H9 (cell line): ENCODE results near the gene GPR141. TPM values are rescaled to one million over a fixed set of nuclear protein-coding genes. Genes with fewer than 3 reads are reported as not detected.

ENCODE experiments used
- DNase-seq: peaks from one replicate; pipeline ENCODE4 v3.0.0-alpha.2; 2017
- H2AFZ ChIP-seq: one replicate; pipeline ENCODE4 v1.6.1; 2013; ENCODE audit warnings: mild to moderate bottlenecking, low read length, control low read depth, moderate library complexity
- H2AK5ac ChIP-seq: 2 replicates; pipeline ENCODE4 v1.6.1; 2013; ENCODE audit warnings: low read length, control low read depth, mixed read lengths; ENCODE audit not compliant: insufficient read length
- H2BK120ac ChIP-seq: one replicate; pipeline ENCODE4 v1.6.1; 2013; ENCODE audit warnings: low read depth, mild to moderate bottlenecking, low read length, control low read depth, inconsistent platforms; ENCODE audit not compliant: poor library complexity, severe bottlenecking
- H2BK12ac ChIP-seq: 2 replicates; pipeline ENCODE4 v1.6.1; 2013; ENCODE audit warnings: low read length, control low read depth, mixed read lengths, low read depth; ENCODE audit not compliant: insufficient read length
- H2BK15ac ChIP-seq: 2 replicates; pipeline ENCODE4 v1.6.1; 2013; ENCODE audit warnings: low read depth, low read length, control low read depth
- H2BK20ac ChIP-seq: one replicate; pipeline ENCODE4 v1.6.1; 2013; ENCODE audit warnings: low read depth, mild to moderate bottlenecking, low read length, control low read depth, inconsistent platforms; ENCODE audit not compliant: poor library complexity, severe bottlenecking
- H2BK5ac ChIP-seq: 2 replicates; pipeline ENCODE4 v1.6.1; 2013; ENCODE audit warnings: low read length, control low read depth, mixed read lengths; ENCODE audit not compliant: insufficient read length
- H3K14ac ChIP-seq: 2 replicates; pipeline ENCODE4 v1.6.1; 2013; ENCODE audit warnings: low read length, control low read depth; ENCODE audit not compliant: insufficient read depth
- H3K18ac ChIP-seq: 2 replicates; pipeline ENCODE4 v1.6.1; 2013; ENCODE audit warnings: low read depth, mild to moderate bottlenecking, mixed read lengths, low read length, control low read depth; ENCODE audit not compliant: insufficient read length
- H3K23ac ChIP-seq: 2 replicates; pipeline ENCODE4 v1.6.1; 2013; ENCODE audit warnings: low read length, control low read depth, mixed read lengths, low read depth; ENCODE audit not compliant: insufficient read length
- H3K23me2 ChIP-seq: 2 replicates; pipeline ENCODE4 v1.6.1; 2013; ENCODE audit warnings: low read depth, mild to moderate bottlenecking, mixed read lengths, low read length, control low read depth; ENCODE audit not compliant: insufficient read length, poor library complexity, severe bottlenecking
- H3K27ac ChIP-seq: 2 replicates; pipeline ENCODE4 v1.5.1; 2013; ENCODE audit warnings: low read length, control low read depth, mixed read lengths, low read depth; ENCODE audit not compliant: insufficient read length
- H3K27me3 ChIP-seq: 2 replicates; pipeline ENCODE4 v1.6.1; 2013; ENCODE audit warnings: low read length, control low read depth, inconsistent platforms; ENCODE audit not compliant: insufficient read depth
- H3K4ac ChIP-seq: 2 replicates; pipeline ENCODE4 v1.6.1; 2013; ENCODE audit warnings: low read depth, mild to moderate bottlenecking, control low read depth, inconsistent platforms, low read length, moderate library complexity
- H3K4me1 ChIP-seq: 2 replicates; pipeline ENCODE4 v1.6.1; 2013; ENCODE audit warnings: low read length, control low read depth, inconsistent platforms; ENCODE audit not compliant: insufficient read depth
- H3K4me2 ChIP-seq: 2 replicates; pipeline ENCODE4 v1.6.1; 2013; ENCODE audit warnings: low read length, control low read depth, mixed read lengths; ENCODE audit not compliant: insufficient read length, insufficient read depth
- H3K56ac ChIP-seq: 2 replicates; pipeline ENCODE4 v1.6.1; 2013; ENCODE audit warnings: low read depth, mild to moderate bottlenecking, mixed read lengths, low read length, control low read depth; ENCODE audit not compliant: insufficient read length
- H3K79me1 ChIP-seq: 2 replicates; pipeline ENCODE4 v1.6.1; 2013; ENCODE audit warnings: low read depth, mild to moderate bottlenecking, moderate library complexity, low read length, control low read depth, inconsistent platforms; ENCODE audit not compliant: insufficient read depth, poor library complexity, severe bottlenecking
- H3K79me2 ChIP-seq: 2 replicates; pipeline ENCODE4 v1.6.1; 2013; ENCODE audit warnings: low read length, control low read depth, inconsistent platforms; ENCODE audit not compliant: insufficient read depth
- H3K9ac ChIP-seq: 2 replicates; pipeline ENCODE4 v1.6.1; 2013; ENCODE audit warnings: low read length, control low read depth, mixed read lengths; ENCODE audit not compliant: insufficient read length; ENCODE audit errors: extremely low read depth
- H3K9me3 ChIP-seq: one replicate; pipeline ENCODE4 v1.6.1; 2013; ENCODE audit warnings: low read depth, low read length, inconsistent platforms; ENCODE audit not compliant: control insufficient read depth
- H3T11ph ChIP-seq: one replicate; pipeline ENCODE4 v1.6.1; 2013; ENCODE audit warnings: mild to moderate bottlenecking, low read length, control low read depth, inconsistent platforms
- H4K20me1 ChIP-seq: one replicate; pipeline ENCODE4 v1.6.1; 2013; ENCODE audit not compliant: control insufficient read depth, insufficient read length, insufficient read depth
- H4K5ac ChIP-seq: 2 replicates; pipeline ENCODE4 v1.6.1; 2013; ENCODE audit warnings: low read depth, mild to moderate bottlenecking, mixed read lengths, low read length, control low read depth; ENCODE audit not compliant: insufficient read length
- H4K8ac ChIP-seq: replicated peaks from 2 replicates; pipeline ENCODE4 v1.6.1; 2013; ENCODE audit warnings: low read length, control low read depth, mixed read lengths, low read depth; ENCODE audit not compliant: insufficient read length
- H4K91ac ChIP-seq: 2 replicates; pipeline ENCODE4 v1.6.1; 2013; ENCODE audit warnings: low read depth, mild to moderate bottlenecking, moderate library complexity, mixed read lengths, low read length, control low read depth; ENCODE audit not compliant: insufficient read length
- H3K27ac Mint-ChIP-seq, 3 experiments: 2 replicates in 2 of 3; 3 replicates in 1 of 3; pipeline ENCODE4 v1.8.0; 2020 to 2021; ENCODE audit warnings: mixed read lengths in 3 of 3, mild to moderate bottlenecking in 1 of 3, moderate library complexity in 1 of 3
- H3K27me3 Mint-ChIP-seq: 2 replicates; pipeline ENCODE4 v1.8.0; 2021; ENCODE audit warnings: low read depth, mild to moderate bottlenecking, moderate library complexity, mixed read lengths
- H3K36me3 Mint-ChIP-seq, 3 experiments: 2 replicates in 2 of 3; 3 replicates in 1 of 3; pipeline ENCODE4 v1.8.0; 2020 to 2021; ENCODE audit warnings: low read depth in 3 of 3, mixed read lengths in 3 of 3; ENCODE audit not compliant: insufficient read depth in 1 of 3
- H3K4me1 Mint-ChIP-seq, 2 experiments: 2 replicates each; pipeline ENCODE4 v1.8.0; 2020; ENCODE audit warnings: mixed read lengths in 2 of 2
- H3K4me3 Mint-ChIP-seq, 2 experiments: 2 replicates in 1 of 2; 3 replicates in 1 of 2; pipeline ENCODE4 v1.8.0; 2020 to 2021; ENCODE audit warnings: mild to moderate bottlenecking in 2 of 2, mixed read lengths in 2 of 2, moderate library complexity in 1 of 2
- H3K9me3 Mint-ChIP-seq, 2 experiments: 2 replicates in 1 of 2; 3 replicates in 1 of 2; pipeline ENCODE4 v1.8.0; 2020; ENCODE audit warnings: mild to moderate bottlenecking in 2 of 2, mixed read lengths in 2 of 2, moderate library complexity in 1 of 2
- WGBS: extraction: QIAGEN DNeasy Blood & Tissue Kit; methylation state at CpG from one replicate; pipeline ENCODE4 v1.1.7; 2013; ENCODE audit warnings: missing lambda C conversion rate, low lambda C conversion rate, mixed read lengths; ENCODE audit not compliant: insufficient read length; ENCODE audit errors: extremely low coverage; 5-methylcytosine and 5-hydroxymethylcytosine counted together
- total RNA-seq: library from RNA; stranded (reverse); gene quantifications from 2 replicates; pipeline ENCODE4 v1.2.1, GENCODE V29; 2021
- TF ChIP-seq, protein P1 (sequence below): fragments of 200-600 bp; sonication (generic); conservative IDR thresholded peaks from 3 replicates; pipeline ENCODE4 v1.8.0; 2021; ENCODE audit warnings: antibody characterized with exemption, mild to moderate bottlenecking

GPR141 gene
- total RNA-seq, 1 experiment from 2014 or later, result 0.50 TPM

- no peaks in the 10 kb centered on the region for H3K9me3 ChIP-seq
- H3K18ac ChIP-seq, result no peak overlapping the region
- no peak overlapping the region for H3K23ac ChIP-seq
- no peaks in the 10 kb centered on the region for H3K4me1 ChIP-seq
- TF ChIP-seq, protein P1, sequence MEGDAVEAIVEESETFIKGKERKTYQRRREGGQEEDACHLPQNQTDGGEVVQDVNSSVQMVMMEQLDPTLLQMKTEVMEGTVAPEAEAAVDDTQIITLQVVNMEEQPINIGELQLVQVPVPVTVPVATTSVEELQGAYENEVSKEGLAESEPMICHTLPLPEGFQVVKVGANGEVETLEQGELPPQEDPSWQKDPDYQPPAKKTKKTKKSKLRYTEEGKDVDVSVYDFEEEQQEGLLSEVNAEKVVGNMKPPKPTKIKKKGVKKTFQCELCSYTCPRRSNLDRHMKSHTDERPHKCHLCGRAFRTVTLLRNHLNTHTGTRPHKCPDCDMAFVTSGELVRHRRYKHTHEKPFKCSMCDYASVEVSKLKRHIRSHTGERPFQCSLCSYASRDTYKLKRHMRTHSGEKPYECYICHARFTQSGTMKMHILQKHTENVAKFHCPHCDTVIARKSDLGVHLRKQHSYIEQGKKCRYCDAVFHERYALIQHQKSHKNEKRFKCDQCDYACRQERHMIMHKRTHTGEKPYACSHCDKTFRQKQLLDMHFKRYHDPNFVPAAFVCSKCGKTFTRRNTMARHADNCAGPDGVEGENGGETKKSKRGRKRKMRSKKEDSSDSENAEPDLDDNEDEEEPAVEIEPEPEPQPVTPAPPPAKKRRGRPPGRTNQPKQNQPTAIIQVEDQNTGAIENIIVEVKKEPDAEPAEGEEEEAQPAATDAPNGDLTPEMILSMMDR, result no peak
- no peaks in the 10 kb centered on the region for H3K79me1 ChIP-seq
- Mint-ChIP-seq H3K27ac (no peak overlapping the region), H3K4me1 (peaks cover 0 to 3% of the 10 kb centered on the region in 2 experiments; a peak in 1 of 4 replicates), H3K27me3 (peaks cover 1% of the 10 kb centered on the region; the same call in 1 of the 2 replicates), H3K9me3 (peaks cover 18 to 23% of the 10 kb centered on the region in 2 experiments), H3K4me3 (no peak overlapping the region), H3K36me3 (peaks cover 7 to 15% (median 10%) of the 10 kb centered on the region in 3 experiments)
- H2AK5ac ChIP-seq, result no peak overlapping the region
- whole genome bisulfite sequencing, result no CpG with 5 or more reads among the region's 6 CpGs
- H2AFZ ChIP-seq, result no peak overlapping the region
- H2BK12ac ChIP-seq, result no peak overlapping the region
- no peaks in the 10 kb centered on the region for H3K27me3 ChIP-seq
- H2BK15ac ChIP-seq, result no peak overlapping the region
- no peaks in the 10 kb centered on the region for H3K23me2 ChIP-seq
- no peaks in the 10 kb centered on the region for H3K79me2 ChIP-seq
- H3K9ac ChIP-seq, result no peak overlapping the region
- no peak for DNase-seq
- no peak overlapping the region for H3K27ac ChIP-seq
- no peak overlapping the region for H2BK120ac ChIP-seq
- no peak overlapping the region for H3K56ac ChIP-seq
- no peak overlapping the region for H4K8ac ChIP-seq
- no peak overlapping the region for H2BK20ac ChIP-seq
- H4K5ac ChIP-seq, result no peak overlapping the region
- H4K91ac ChIP-seq, result no peak overlapping the region
- H4K20me1 ChIP-seq, result no peaks in the 10 kb centered on the region
- H3K4ac ChIP-seq, result no peak overlapping the region
- H3K4me2 ChIP-seq, result no peak overlapping the region
- no peak overlapping the region for H3T11ph ChIP-seq
- H2BK5ac ChIP-seq, result no peak overlapping the region
- no peak overlapping the region for H3K14ac ChIP-seq
Observed at GRCh38 chr7:37770838-37771237, 87.3 kb downstream of the GPR141 start.
